NCI-H774 (cell line): ENCODE results near the gene ASTN2.

ENCODE experiments used
- DNase-seq: peaks from one replicate; lab custom pipeline; 2025; lab: John Stamatoyannopoulos, UW

ASTN2 gene, protein sequence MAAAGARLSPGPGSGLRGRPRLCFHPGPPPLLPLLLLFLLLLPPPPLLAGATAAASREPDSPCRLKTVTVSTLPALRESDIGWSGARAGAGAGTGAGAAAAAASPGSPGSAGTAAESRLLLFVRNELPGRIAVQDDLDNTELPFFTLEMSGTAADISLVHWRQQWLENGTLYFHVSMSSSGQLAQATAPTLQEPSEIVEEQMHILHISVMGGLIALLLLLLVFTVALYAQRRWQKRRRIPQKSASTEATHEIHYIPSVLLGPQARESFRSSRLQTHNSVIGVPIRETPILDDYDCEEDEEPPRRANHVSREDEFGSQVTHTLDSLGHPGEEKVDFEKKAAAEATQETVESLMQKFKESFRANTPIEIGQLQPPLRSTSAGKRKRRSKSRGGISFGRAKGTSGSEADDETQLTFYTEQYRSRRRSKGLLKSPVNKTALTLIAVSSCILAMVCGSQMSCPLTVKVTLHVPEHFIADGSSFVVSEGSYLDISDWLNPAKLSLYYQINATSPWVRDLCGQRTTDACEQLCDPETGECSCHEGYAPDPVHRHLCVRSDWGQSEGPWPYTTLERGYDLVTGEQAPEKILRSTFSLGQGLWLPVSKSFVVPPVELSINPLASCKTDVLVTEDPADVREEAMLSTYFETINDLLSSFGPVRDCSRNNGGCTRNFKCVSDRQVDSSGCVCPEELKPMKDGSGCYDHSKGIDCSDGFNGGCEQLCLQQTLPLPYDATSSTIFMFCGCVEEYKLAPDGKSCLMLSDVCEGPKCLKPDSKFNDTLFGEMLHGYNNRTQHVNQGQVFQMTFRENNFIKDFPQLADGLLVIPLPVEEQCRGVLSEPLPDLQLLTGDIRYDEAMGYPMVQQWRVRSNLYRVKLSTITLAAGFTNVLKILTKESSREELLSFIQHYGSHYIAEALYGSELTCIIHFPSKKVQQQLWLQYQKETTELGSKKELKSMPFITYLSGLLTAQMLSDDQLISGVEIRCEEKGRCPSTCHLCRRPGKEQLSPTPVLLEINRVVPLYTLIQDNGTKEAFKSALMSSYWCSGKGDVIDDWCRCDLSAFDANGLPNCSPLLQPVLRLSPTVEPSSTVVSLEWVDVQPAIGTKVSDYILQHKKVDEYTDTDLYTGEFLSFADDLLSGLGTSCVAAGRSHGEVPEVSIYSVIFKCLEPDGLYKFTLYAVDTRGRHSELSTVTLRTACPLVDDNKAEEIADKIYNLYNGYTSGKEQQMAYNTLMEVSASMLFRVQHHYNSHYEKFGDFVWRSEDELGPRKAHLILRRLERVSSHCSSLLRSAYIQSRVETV (N-terminal part only)

DNA sequence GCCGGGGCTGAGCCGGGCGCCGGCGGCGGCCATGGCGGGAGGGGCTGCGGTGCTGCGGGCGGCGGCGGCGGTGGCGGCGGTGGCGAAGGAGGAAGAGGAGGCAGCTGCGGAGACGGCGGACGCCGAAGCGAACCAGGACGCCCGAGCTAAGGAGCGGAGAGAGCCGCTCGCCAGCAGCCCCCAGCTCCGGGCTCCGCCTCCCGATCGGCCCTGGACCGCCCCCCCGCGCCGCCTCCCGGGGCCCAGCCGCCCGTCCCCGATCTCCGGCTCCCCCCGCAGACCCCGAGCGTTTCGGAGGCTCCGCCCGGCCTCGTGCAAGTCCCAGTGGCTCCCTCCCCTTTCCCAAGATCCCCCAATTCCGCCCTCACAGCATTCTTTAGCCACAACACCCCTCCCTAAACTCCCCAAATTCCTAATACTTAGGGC is at the start of gene ASTN2:
Gene ASTN2, minus strand, starts transcription at position 152 of the 426 bp plus-strand sequence. Its CDS starts 119 bp downstream, at position 33.
- peak; percentile 43 for DNase-seq

DNA sequence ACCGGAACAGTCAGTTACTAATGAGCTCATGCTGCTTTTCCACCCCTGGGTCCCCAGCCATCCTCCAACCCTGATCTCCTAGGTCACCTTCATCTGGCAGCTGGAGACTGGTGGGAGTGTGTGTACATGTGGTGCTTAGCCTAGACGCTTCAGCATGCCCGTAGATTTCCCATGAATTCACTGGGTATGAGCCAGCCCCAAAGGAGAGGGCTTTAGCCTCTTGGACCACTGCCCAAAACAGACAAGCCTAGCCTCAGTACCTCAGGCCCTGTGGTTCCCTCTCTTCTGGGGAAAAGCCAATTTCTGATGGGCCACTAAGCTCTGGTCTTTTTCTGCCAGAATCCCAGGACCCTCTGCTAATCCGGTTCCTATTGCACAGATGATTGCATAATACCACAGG is 48.0 kb upstream of the ASTN2 start:
- no peak for DNase-seq

DNA sequence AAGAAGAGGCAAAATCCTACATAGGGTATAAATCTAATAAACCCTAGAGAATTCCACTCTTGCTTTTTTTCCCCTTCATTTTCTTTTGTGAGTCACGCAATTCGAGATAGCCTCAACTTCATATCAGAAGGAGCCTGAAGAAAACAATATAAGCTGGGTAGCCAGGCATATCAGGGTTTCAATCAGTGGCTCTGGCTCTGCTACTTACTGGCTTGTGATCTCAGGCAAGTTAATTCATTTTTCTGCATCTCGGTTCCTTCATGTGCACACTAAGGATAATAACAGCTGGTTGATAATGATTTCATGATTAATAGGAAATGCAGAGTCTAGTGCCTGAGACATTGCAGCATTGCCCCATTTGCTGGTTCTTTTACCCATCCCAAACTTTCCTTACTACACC is 46.5 kb upstream of the ASTN2 start:
- DNase-seq, result no peak

DNA sequence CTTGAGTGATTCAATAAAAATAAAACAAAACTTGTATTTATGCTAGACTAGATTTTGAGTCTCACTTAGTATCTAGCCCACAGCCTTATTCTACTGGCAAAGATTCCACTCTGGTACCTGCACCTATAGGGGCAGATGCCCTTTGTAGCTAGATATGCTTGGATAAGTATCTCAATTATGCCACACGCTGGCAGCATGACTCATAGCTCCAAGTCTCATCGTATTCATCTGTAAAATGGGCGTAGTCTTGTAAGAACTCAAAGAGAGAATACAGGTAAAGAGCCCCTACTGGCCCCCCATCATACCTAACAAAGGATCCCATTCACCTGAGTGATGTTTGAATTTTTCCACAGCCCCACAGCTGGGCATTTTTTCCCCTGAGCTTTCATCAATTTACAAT is 45.9 kb upstream of the ASTN2 start:
- no peak for DNase-seq

DNA sequence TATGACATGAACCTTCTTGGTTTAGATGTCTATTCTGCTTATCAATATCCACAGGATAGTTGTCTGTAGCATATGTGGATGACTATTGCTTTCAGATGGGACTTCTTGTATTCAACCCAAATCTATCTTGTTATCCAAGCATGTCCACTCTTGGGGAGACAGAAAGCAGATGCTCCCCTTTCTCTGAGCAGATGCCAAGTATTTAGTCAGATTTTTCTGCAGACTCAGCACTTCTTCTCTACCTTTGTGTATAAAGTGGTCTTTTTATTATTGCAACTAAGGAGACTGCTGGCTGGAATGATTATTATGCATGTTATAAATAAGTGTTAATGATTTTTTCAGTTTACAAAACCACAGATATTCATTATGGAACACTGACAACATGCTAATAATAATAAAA is 45.1 kb upstream of the ASTN2 start:
- DNase-seq, result no peak

DNA sequence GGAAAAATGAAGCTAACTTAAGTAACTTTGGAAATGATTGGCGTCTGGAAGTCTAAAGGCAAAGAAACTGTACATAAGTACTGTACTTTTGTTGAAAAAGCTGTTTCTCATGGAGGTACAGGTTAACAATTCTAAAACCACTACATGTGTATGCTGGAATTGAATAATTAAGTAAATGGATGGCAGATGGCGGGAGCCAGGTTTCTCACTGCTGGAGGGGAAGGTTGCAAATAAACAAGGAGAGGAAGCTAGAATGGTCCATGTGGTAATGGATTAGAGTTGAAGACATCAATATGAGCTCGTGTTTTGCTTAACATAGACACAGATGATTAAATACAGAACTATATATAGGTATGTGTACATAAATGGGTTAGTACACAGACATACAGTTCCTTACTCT is 43.2 kb upstream of the ASTN2 start:
- DNase-seq, result no peak

DNA sequence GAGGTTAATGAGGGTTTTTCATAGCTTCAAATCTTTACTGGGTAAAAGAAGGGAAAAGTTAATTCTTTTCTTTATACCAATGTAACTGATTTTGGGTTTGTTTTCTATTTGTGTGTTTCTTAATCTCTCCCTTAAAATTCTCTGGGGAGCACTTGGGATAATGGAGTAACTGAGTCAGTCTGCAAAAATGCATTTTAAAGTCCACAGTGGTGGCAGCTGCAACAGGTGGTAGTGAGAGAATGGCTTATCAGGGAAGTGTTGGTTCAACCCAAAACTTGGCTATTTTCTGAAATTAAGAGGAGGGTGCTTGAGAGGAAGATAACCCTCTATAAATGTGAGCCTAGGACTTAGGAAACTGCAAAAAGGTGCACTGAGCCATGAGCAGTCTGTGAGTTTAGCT is 39.9 kb upstream of the ASTN2 start:
- DNase-seq, result no peak

DNA sequence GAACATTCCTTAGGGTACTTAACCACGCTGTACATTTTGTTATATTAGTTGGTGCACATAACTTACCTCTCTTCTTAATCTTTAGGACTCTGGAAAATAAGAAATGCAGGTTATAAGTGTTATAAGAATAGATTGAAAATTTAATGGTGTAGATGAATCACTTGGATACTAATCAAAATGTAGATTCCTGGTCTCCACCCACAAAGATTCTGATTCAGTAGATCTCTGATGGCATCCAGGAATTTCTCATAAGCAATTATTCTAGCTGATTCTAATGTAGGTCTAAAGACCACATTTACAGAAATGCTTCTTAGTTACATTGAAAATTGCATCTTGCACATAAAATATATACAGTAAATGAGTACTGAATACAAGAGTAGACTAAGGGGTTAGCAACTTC is 38.9 kb upstream of the ASTN2 start:
- DNase-seq, result no peak

DNA sequence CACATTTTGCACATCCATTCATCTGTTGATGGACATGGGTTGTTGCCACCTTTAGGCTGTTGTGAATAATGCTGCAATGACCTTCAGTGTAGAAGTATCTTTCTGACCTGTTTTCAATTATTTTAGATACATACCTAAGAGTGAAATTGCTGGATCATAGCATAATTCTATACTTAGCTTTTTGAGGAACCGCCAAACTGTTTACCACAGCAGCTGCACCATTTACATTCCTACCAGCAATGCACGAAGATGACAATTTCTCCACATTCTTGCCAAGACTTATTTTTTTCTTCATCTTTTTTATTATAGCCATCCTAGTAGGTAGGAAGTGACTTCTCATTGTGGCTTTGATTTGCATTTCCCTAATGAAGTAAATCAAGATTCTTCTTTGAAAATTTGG is 36.5 kb upstream of the ASTN2 start:
- no peak for DNase-seq

DNA sequence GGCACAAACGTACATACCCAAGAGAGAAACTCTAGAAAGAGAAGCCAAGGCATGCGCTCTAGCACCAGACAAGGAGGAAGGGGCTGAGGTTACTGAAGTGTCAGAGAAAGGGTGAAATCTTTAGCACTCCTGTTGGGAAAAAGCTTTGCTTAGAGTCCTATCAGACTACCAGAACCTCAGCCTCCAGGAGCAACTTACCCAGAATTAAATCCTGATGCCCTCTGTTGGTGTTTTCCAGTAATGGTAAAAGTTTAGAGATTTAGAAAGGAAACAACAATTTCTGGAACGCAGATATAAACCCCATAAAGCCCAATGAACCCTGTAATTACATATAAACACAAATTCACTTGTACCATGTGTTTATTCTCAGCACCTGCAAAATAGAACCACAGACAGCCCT is 33.2 kb upstream of the ASTN2 start:
- no peak for DNase-seq

DNA sequence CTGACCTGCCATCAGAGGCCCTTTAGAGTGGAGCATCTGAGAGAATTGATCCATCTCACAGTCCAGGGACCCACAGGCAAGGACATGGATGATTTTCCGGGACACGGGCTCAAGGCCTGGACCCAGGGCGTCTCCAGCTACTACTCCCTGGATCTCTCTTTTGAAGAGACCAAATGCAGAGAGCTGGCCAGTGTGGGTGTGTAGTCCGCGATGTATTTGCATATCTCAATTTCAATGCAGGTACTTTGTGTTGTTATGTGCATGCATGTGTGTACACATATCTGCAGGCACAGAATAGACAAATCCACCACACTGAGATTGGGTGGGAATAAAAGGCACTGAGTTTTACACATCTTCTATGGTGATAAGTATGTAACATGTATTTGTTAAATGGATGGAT is 30.8 kb upstream of the ASTN2 start:
- no peak for DNase-seq

DNA sequence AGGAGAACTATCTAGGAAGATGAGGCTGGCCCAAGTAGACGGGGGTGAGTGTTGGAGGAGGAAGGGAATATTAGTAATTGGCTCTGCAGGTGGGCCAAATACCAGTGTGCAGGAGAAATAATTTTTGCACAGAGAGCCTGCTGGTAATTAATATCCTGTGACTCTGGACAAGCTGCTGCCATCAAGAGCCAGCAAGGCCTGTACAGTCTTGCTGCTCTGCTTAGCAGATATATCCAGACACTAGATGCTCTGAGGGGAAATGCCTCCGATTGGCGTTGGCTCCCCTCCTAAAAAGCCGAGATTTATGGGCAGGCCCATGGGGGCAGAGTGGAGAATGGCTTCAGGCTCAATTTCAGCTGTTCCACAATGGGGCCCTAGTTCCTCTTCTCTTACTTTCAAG is 29.6 kb upstream of the ASTN2 start:
- no peak for DNase-seq

DNA sequence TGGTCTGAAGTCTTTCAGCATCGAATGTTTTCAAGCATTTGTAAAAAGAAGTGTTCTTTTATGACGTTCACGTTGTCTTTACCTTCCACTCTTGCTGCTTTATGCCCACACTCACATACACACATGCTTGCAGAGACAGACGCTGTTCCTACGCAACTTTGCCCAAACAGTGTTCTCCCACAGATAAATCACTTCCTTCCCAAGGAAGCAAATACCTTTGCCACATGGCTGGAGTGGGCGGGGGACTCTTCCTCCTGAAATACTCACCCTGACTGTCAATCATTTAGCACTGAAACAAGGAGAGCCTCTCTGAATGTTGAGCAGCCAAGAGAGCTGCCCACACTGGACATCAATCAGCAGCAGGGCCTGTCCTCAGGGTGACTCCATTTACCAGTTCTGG is 22.4 kb upstream of the ASTN2 start:
- DNase-seq, result no peak

DNA sequence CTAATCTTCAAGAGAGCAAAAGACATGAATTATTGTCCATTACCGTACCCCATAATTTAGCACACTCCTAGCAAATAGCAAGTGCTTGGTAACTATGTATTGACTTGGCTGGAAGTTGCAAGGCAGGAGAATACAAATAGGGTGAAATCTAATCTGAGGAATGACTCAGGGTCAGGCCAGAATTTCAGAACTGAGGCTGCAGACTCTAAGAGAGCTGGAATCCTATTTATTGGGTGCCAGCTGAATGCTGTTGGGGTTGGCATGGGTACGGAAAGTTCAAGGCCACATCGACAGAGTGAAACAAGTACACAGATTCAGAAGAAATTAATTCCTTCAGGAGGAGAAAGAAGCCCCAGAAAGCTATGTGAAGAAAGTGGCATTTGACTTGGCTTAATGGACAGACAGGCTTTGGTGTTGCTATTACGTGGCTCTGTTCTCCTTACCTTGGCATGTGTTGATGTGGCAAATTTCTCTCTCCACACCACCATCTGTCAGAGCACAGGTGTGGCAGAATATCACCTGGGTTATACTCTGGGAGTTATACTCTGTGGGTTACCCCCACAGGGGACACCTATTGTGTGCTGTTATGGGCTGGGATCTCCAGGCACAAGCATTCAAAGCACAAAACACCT is 20.9 kb upstream of the ASTN2 start:
- no peak for DNase-seq

DNA sequence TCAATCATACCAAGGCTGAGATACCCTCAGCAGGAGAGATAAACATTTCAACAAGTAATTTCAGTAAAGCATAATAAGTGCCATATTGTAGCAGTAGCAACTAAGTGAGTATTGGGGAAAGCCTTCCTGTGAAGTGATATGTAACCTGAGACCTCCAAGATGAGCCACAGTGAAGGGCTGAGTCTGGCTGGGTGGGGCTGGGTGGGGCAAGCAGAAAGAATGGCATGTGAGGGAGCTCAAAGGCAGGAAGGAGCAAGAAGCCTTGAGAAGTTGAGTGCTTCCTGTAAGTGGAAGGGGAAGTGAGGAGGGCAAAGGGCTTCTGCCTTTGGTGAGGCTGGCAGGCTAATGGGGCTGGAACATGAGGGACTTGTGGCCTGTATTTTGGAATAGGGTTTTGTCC is 19.7 kb upstream of the ASTN2 start:
- no peak for DNase-seq

DNA sequence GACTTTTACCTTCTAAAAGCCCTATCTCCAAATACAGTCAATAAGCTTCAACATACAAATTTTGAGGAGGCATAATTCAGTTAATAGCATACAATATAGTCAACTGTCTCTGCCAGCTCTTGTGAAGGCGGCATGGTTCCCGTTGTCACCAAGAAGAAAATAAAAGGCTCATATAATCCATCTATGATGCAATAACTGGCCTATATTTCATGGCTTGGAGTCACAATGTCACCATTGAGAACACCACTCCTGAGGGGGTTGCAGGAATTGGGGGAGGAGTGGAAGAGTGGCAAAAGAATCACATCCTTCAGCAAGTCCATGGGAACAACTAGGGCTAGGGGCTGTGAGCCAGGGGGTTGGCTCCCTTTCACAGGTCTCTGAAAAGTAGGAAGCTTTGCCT is 16.0 kb upstream of the ASTN2 start:
- no peak for DNase-seq

DNA sequence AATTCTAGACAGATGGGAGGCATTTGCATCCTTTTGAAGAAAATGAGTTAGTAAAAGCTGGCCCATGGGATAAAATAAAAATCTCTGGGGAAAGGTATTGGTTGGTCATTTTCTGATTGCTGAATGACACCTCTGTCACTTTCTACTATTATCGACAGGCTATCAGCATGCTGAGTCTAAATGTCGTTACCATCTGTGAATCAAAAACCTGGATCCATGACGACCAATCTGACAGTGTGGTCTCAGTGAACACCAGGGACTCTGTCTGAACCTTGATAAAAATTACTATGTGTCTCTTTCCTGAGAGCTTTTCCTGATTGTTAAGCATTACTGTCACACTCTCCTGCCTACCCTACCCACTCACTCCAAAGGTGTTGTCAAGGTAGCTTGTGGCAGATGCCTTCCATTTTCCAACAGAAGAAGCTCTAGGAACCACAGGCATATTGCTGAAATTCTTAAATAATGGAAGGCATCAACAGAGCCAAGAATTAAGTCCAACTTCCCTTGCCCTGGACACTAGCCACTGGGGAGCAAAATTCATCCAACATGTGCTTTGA is 12.6 kb upstream of the ASTN2 start:
- DNase-seq, result no peak

DNA sequence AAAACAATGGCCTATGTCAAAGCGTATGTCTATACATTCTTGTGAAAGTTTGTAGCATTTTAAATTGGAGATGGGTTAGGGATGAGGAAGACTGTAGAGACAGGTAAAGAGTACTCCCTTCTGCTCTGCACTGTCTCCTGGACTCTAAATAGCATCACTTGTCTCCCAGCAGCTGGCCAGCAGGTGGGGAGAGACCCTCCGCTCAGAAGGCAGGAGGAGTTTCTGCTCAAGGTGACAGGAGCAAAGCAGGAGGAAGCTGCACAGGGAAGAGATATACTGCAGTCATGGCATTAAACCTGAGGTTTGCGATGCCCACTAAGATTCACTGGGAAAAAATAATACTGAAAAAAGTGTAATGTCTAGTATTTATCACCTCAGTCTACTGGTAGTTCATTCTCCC is 10.7 kb upstream of the ASTN2 start:
- no peak for DNase-seq

DNA sequence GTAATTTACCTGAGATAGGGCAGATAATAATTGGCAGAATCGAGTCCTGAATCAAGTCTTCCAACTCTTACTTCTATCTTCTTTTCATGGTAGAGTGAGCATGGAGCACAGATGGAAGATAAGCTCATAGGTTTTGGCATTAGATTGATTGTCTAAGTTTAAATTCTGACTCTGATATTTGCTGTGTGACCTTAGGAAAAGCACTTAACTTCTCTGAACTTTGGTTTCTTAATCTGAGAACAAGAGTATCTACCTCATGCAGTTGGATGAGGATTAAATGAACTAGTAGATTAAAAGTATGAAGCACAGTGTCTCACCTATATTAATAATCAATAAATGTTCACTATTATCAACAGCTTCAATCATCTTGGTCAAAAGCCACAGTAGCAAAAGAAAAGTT is 9.4 kb upstream of the ASTN2 start:
- DNase-seq, result no peak

DNA sequence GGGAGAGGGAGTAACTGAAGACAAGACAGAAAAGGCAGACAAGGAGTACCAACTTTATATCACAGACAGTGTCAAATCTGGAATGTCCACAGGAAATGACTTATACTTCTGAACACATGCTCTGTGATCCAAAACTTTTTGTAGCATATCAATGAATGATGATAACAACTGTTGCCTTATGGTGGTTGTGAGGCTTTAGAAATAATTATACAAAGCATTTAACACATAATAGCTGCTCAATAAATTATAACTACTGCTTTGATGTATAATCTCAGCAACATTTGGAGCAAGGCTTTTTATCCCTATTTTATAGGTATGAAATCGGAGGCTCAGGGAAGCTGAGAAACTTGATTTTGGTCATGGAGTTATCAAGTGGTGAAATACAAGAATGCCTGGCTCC is 3.3 kb upstream of the ASTN2 start:
- no peak for DNase-seq

DNA sequence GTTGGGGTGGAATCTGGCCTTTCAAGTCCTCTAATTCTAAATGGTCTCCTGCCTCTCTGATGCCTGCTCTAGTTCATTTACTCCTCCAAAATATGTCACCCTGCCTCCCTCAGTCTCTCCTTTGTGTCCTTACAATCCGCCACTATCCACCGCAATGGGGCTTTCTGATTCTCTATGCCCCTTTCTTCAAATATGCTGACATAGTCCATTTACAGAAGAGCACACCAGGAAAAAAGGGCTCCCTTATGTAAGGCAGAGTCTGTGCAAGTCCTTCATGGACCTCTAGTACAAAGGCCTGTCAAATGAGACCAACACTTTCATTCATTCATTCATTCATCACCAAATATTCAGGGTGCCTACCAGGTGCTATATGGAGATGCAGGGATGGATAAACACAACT is 2.0 kb upstream of the ASTN2 start:
- no peak for DNase-seq
